ENCODE measurements around the gene LMO1. TPM values are rescaled to one million over a fixed set of nuclear protein-coding genes. Genes with fewer than 3 reads are reported as not detected.

The LMO1 gene
- polyA plus RNA-seq, 12 donors, result 0.77 to 11.1 (median 2.5) TPM; not detected in 2

Other genes starting within 250 kb of the LMO1 start
- 10 to 100 TPM in 11 of 12 donors, not detected in 1; 10.2 to 19.0 (median 13.9) TPM for gene TUB, start 182.7 kb downstream of the LMO1 start, polyA plus RNA-seq (ENCODE audit: insufficient read length in 12 of 12)
- 10 to 100 TPM in 1 of 12 donors, 1 to 10 TPM in 2, under 1 TPM in 7, not detected in 2; 0.12 to 14.9 (median 0.47) TPM for gene RIC3, start 94.9 kb downstream of the LMO1 start, polyA plus RNA-seq (ENCODE audit: insufficient read length in 12 of 12)

All from muscle of arm (tissue), 12 donors.